Measurements from ENCODE around the gene NUDT2. TPM values are rescaled to one million over a fixed set of nuclear protein-coding genes. Genes with fewer than 3 reads are reported as not detected.
A peak's percentile ranks its signal among the peaks of the same experiment; 100 is the strongest.
"Not testable (repeated sequence)": the region's sequence is repeated elsewhere in the genome, so short reads cannot be mapped to it uniquely, and the experiment has no call there.

Gene NUDT2
- total RNA-seq, 2 donors from 2014 or later: 42.7 to 42.9 TPM

- H3K9me3 Mint-ChIP-seq; DNase-seq (ENCODE audit: low spot score in 2 of 2); H3K27ac Mint-ChIP-seq; ATAC-seq: not testable (repeated sequence)
- H3K36me3 Mint-ChIP-seq: peaks cover 12 to 13% of the 10 kb centered on the region in 2 donors
These were observed 22.8 kb downstream of the NUDT2 start for GRCh38 chr9:34352122-34352652.

DNA sequence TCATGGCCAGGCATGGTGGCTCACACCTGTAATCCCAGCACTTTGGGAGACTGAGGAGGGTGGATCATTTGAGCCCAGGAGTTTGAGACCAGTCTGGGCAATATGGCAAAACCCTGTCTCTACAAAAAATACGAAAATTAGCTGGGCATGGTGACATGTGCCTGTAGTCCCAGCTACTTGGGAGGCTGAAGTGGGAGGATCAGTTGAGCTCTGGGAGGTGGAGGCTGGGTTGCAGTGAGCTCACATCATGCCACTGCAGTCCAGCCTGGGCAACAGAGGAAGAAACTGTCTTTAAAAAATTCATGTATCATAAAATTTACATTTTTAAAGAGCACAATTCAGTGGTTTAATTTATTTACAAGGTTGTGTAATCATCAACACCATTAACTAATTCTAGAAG is 23.6 kb downstream of the NUDT2 start:
- not testable (repeated sequence) for H3K27ac Mint-ChIP-seq; ATAC-seq; H3K9me3 Mint-ChIP-seq; DNase-seq (ENCODE audit: low spot score in 2 of 2)
- peaks cover 12 to 13% of the 10 kb centered on the region in 2 donors for H3K36me3 Mint-ChIP-seq

DNA sequence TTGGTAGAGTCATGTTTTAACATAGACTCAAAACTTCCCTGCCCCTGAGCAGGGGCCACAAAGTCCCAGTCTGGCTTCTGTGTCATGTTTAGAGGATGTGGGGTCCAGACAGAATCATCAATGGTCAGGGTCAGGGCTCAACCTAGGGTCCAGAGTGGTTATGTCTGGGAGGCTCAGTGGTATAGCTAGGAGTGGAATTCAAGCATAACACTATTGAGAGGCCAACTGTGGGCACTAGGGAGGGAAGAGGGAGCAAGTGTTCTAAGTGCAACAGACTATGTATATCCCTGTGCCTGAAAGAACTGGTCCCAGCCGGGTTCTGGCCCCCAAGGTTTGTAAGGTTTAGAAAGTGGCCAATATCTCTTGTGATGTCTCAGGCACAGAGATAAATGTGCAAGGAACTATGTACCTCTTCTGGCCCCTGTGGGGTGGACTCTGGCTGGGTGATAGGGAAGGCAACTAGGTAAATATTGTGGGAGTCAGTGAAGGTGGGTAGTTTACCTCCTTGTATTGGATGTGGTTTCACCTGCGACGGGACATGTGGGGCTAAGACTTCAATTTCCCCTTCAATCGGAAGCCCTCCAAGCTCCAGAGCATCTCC is 33.3 kb downstream of the NUDT2 start:
- ATAC-seq (no peak), DNase-seq (ENCODE audit: low spot score in 2 of 2) (no peak)
- Mint-ChIP-seq H3K9me3 (peaks cover 0 to 12% of the 10 kb centered on the region in 2 donors), H3K36me3 (peaks cover 4 to 18% of the 10 kb centered on the region in 2 donors), H3K27ac (peak overlapping the region in 1 of 2 donors; percentile 46)

GRCh38 chr9:34363619-34364351 is 34.4 kb downstream of the NUDT2 start:
- Mint-ChIP-seq H3K9me3 (peaks cover 0 to 12% of the 10 kb centered on the region in 2 donors), H3K36me3 (peaks cover 5 to 29% of the 10 kb centered on the region in 2 donors), H3K27ac (no peak overlapping the region)
- DNase-seq (ENCODE audit: low spot score in 2 of 2) (no peak), ATAC-seq (peak in 1 of 2 donors; percentile 80)

- no peak overlapping the region for H3K27ac Mint-ChIP-seq
These were observed 35.9 kb downstream of the NUDT2 start for GRCh38 chr9:34365282-34365681.

DNA sequence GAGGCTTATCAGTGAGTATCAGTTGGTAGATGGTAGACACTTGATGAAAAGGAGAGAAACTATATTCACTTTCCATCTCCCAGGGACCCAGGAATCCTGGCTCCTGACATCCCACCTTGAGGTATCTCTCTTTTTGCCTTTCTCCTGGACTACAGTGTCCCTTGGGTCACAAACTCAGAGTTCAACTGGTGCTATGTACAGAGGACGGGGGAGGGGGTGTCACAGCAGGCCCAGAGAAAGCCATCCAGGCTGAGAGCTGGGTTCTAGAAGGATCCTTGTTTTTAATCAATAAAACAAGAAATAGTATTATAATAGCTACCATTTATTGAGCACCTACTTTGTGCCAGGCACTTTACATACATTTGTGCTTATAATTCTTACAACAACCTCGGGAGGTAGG is 37.0 kb downstream of the NUDT2 start:
- Mint-ChIP-seq H3K9me3 (peaks cover 0 to 12% of the 10 kb centered on the region in 2 donors), H3K36me3 (peaks cover 11 to 45% of the 10 kb centered on the region in 2 donors), H3K27ac (no peak overlapping the region)
- DNase-seq (ENCODE audit: low spot score in 2 of 2): no peak
- no peak for ATAC-seq

More at GRCh38 chr9:34365282-34365681, 35.9 kb downstream of the NUDT2 start:
- Mint-ChIP-seq H3K36me3 (peaks cover 5 to 34% of the 10 kb centered on the region in 2 donors), H3K9me3 (peaks cover 0 to 12% of the 10 kb centered on the region in 2 donors)
- no peak for DNase-seq (ENCODE audit: low spot score in 2 of 2)
- no peak for ATAC-seq

DNA sequence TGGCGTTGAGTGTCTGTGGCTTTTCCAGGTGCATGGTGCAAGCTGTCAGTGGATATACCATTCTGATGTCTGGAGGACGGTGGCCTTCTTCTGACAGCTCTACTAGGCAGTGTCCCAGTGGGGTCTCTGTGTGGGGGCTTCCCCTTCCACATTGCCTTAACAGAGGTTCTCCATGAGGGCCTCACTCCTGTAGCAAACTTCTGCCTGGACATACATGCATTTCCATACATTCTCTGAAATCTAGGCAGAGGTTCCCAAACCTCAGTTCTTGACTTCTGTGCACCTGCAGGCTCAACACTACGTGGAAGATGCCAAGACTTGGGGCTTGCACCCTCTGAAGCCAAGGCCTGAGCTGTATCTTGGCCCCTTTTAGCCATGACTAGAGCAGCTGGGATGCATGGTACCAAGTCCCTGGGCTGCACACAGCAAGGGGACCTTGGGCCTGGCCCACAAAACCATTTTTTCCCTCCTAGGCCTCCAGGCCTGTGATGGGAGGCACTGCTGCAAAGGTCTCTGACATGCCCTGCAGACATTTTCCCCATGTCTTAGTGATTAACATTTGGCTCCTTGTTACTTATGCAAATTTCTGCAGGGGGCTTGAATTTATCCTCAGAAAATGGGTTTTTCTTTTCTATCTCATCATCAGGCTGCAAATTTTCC is 38.5 kb downstream of the NUDT2 start:
- not testable (repeated sequence) for DNase-seq (ENCODE audit: low spot score in 2 of 2); ATAC-seq; H3K27ac Mint-ChIP-seq
- Mint-ChIP-seq H3K36me3 (peaks cover 18 to 45% of the 10 kb centered on the region in 2 donors), H3K9me3 (peaks cover 0 to 12% of the 10 kb centered on the region in 2 donors)

- DNase-seq (ENCODE audit: low spot score in 2 of 2); ATAC-seq; H3K27ac Mint-ChIP-seq: not testable (repeated sequence)
- Mint-ChIP-seq H3K36me3 (peaks cover 18 to 45% of the 10 kb centered on the region in 2 donors), H3K9me3 (peaks cover 0 to 12% of the 10 kb centered on the region in 2 donors)
These were observed 39.4 kb downstream of the NUDT2 start for GRCh38 chr9:34368796-34369195.

- H3K36me3 Mint-ChIP-seq: peaks cover 18 to 45% of the 10 kb centered on the region in 2 donors
- peak overlapping the region in 1 of 2 donors; percentile 65 for H3K27ac Mint-ChIP-seq
- H3K9me3 Mint-ChIP-seq: peaks cover 0 to 12% of the 10 kb centered on the region in 2 donors
- ATAC-seq (no peak), DNase-seq (ENCODE audit: low spot score in 2 of 2) (no peak)
These were observed 40.3 kb downstream of the NUDT2 start for GRCh38 chr9:34369636-34370035.

GRCh38 chr9:34370335-34370969 is 41.1 kb downstream of the NUDT2 start:
- DNase-seq (ENCODE audit: low spot score in 2 of 2): no peak
- Mint-ChIP-seq H3K36me3 (peaks cover 18 to 45% of the 10 kb centered on the region in 2 donors), H3K27ac (peak overlapping the region in 1 of 2 donors; percentile 65), H3K9me3 (peaks cover 0 to 12% of the 10 kb centered on the region in 2 donors)
- peak in 1 of 2 donors; percentile 28 for ATAC-seq

- peaks cover 18 to 41% of the 10 kb centered on the region in 2 donors for H3K36me3 Mint-ChIP-seq
- DNase-seq (ENCODE audit: low spot score in 2 of 2): no peak
- ATAC-seq: peak in 1 of 2 donors; percentile 24
- peaks cover 0 to 12% of the 10 kb centered on the region in 2 donors for H3K9me3 Mint-ChIP-seq
- H3K27ac Mint-ChIP-seq: no peak overlapping the region
These were observed 41.9 kb downstream of the NUDT2 start for GRCh38 chr9:34370970-34371880.

- no peak for ATAC-seq
- Mint-ChIP-seq H3K36me3 (peaks cover 18 to 34% of the 10 kb centered on the region in 2 donors), H3K27ac (no peak overlapping the region), H3K9me3 (peaks cover 0 to 6% of the 10 kb centered on the region in 2 donors)
- no peak for DNase-seq (ENCODE audit: low spot score in 2 of 2)
These were observed 42.6 kb downstream of the NUDT2 start for GRCh38 chr9:34371886-34372466.

GRCh38 chr9:34372467-34373011 is 43.2 kb downstream of the NUDT2 start:
- Mint-ChIP-seq H3K36me3 (peaks cover 16 to 29% of the 10 kb centered on the region in 2 donors), H3K9me3 (peaks cover 0 to under 1% of the 10 kb centered on the region in 2 donors), H3K27ac (peak overlapping the region in 1 of 2 donors; percentile 55)
- ATAC-seq: no peak
- DNase-seq (ENCODE audit: low spot score in 2 of 2): no peak

- ATAC-seq: no peak
- Mint-ChIP-seq H3K36me3 (peaks cover 13 to 17% of the 10 kb centered on the region in 2 donors), H3K9me3 (no peaks in the 10 kb centered on the region), H3K27ac (peak overlapping the region in 1 of 2 donors; percentile 9)
- DNase-seq (ENCODE audit: low spot score in 2 of 2): no peak
These were observed 44.4 kb downstream of the NUDT2 start for GRCh38 chr9:34373749-34374148.

DNA sequence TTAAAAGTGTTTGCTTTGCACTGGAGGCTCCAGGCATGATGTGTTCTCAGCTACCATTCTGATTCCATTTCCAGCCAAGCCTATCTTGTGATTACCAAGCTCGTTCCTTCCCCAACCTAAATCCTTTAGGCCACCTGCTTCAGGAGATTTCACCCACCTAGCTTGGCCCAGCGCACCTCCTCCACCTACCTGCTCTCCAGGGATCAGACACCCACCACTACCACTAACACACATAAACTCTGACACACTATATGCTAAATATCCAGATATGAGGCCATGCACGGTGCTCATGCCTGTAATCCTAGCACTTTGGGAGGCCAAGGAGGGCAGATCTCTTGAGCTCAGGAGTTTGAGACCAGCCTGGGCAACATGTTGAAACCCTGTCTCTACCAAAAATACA is 45.0 kb downstream of the NUDT2 start:
- Mint-ChIP-seq H3K9me3 (no peaks in the 10 kb centered on the region), H3K36me3 (peaks cover 13 to 15% of the 10 kb centered on the region in 2 donors)

More for the DNA sequence above, 45.0 kb downstream of the NUDT2 start:
- DNase-seq (ENCODE audit: low spot score in 2 of 2): no peak
- peak overlapping the region in 1 of 2 donors; percentile 9 for H3K27ac Mint-ChIP-seq
- no peak for ATAC-seq
